LNCAP (cell line): ENCODE results near the gene FHOD3.

Source experiments
- TF ChIP-seq, protein P1 (sequence below): fragments of 450-650 bp; IDR thresholded peaks from 2 replicates; pipeline ENCODE4 v1.5.1; 2017; ENCODE audit warnings: mild to moderate bottlenecking

FHOD3 gene

GRCh38 chr18:36314098-36314497, 16.6 kb downstream of the FHOD3 start:
- TF ChIP-seq, protein P1, sequence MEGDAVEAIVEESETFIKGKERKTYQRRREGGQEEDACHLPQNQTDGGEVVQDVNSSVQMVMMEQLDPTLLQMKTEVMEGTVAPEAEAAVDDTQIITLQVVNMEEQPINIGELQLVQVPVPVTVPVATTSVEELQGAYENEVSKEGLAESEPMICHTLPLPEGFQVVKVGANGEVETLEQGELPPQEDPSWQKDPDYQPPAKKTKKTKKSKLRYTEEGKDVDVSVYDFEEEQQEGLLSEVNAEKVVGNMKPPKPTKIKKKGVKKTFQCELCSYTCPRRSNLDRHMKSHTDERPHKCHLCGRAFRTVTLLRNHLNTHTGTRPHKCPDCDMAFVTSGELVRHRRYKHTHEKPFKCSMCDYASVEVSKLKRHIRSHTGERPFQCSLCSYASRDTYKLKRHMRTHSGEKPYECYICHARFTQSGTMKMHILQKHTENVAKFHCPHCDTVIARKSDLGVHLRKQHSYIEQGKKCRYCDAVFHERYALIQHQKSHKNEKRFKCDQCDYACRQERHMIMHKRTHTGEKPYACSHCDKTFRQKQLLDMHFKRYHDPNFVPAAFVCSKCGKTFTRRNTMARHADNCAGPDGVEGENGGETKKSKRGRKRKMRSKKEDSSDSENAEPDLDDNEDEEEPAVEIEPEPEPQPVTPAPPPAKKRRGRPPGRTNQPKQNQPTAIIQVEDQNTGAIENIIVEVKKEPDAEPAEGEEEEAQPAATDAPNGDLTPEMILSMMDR: no peak

DNA sequence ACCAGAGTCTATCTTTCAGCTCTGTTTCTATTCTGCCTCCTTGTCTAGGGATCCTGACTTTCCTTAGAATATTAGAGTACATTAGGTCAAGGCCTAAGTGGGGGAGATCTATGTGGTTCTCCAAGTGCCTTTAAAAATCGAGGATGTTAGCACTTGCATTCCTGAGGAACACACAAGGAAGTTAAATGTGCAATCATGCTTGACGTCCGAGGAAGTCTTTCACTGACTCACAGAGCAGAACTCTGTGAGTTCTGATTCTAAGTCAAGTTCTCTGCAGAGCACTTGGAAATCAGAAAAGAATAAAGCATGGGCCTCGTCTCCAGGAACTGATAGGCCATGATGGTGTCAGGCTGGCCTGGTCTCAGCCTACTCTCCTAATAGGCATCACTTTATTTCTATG, 17.2 kb downstream of the FHOD3 start:
- TF ChIP-seq, protein P1: no peak

DNA sequence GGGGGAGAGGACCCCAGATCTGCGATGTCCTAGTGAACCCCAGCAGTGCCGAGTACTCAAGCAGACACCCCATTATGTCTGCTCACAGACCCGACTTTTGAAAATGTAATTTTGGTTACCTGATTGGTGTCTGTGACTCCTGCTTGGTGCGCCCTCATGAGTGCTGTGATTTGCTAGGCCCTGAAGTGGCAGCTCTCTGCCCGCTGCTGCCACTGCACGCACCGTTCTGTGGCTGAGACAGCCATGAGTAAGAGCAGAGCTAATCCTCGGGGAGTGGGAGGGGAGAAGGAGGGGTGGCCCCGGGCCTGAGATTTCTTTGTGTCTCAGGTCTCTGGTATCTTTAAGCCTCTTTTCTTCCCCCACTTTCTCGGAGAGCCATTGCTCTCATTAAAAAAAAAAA, 18.2 kb downstream of the FHOD3 start:
- TF ChIP-seq, protein P1: no peak

DNA sequence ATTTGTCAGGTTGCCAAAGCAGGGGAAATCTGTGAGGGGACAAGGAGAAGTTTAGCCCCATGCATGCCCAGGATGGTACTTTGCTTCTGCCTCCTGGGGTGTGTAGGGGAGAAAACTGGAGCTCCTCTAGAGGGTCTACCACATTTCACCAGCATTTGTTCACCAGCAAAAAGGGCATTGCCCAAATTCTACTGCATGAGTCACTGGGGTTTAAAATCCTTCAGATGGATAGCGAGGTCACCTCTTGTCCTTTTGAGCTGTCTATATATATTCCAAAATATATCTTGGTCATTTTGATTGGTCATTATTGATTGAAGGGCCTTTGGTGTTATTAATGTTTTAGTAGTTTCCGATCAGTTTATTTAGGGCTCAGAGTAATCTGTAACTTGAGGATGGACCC, 18.7 kb downstream of the FHOD3 start:
- TF ChIP-seq, protein P1: no peak

DNA sequence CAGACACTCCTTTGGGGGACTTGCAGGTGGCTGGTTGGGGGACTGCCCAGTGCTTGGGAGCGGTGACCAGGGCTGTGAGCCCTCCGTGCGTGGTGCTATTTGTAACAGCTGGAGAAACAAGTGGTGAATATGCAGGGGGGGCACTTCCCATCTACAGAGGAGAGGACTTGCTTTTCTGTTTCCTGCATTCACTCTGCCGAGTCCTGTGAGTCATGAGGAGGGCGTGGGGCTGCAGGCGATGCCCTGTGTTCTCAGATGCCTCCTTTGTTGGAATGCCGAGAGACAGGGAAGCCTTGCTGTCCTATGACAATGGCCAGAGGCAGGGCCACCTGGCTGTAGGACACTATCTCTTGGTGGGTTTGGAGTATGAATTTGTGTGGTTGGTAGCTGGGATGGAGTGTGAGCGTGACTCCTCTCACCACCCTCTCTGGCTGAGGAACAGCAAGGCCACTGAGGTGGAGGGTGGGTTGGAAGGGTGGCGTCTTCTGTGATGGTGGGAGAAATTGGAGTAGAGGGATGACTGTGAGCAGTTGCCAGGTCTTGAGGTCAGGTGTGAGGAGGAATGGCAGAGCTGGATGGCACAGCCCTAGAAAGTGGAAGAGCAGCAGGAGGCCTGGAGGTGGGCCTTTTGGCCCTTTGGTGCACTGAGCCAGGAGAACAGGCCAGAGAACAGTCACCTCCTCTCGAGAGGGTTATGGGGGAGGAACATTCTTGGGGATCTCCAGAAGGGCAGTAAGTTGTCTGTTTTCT, 24.3 kb downstream of the FHOD3 start:
- TF ChIP-seq, protein P1: no peak

- TF ChIP-seq, protein P1: no peak
These were observed 24.9 kb downstream of the FHOD3 start for GRCh38 chr18:36322408-36322728.

GRCh38 chr18:36322734-36323133, 25.2 kb downstream of the FHOD3 start:
- TF ChIP-seq, protein P1: no peak

GRCh38 chr18:36323421-36323820, 25.9 kb downstream of the FHOD3 start:
- TF ChIP-seq, protein P1: no peak
